Measurements from ENCODE around the gene FRMD8.

Gene FRMD8

GRCh38 chr11:65414776-65415498 lies 28.5 kb downstream of the FRMD8 start:
- no peak for DNase-seq (ENCODE audit: low spot score)

GRCh38 chr11:65415499-65416340 lies 29.3 kb downstream of the FRMD8 start:
- DNase-seq (ENCODE audit: low spot score) = no peak

GRCh38 chr11:65416341-65416824 lies 29.9 kb downstream of the FRMD8 start:
- peak; percentile 95 for DNase-seq (ENCODE audit: low spot score)

- DNase-seq (ENCODE audit: low spot score) = peak; percentile 24
Observed at GRCh38 chr11:65416841-65417701, 30.6 kb downstream of the FRMD8 start.

- DNase-seq (ENCODE audit: low spot score) = peak; percentile 50
Observed at GRCh38 chr11:65417702-65418430, 31.4 kb downstream of the FRMD8 start.

- DNase-seq (ENCODE audit: low spot score) = no peak
Observed at GRCh38 chr11:65418431-65418680, 31.9 kb downstream of the FRMD8 start.

- DNase-seq (ENCODE audit: low spot score) = peak; percentile 96
Observed at GRCh38 chr11:65418681-65419459, 32.4 kb downstream of the FRMD8 start.

- no peak for DNase-seq (ENCODE audit: low spot score)
Observed at GRCh38 chr11:65419460-65419771, 33.0 kb downstream of the FRMD8 start.

GRCh38 chr11:65419772-65420481 lies 33.5 kb downstream of the FRMD8 start:
- peak; percentile 87 for DNase-seq (ENCODE audit: low spot score)

- no peak for DNase-seq (ENCODE audit: low spot score)
Observed at GRCh38 chr11:65420506-65420905, 34.1 kb downstream of the FRMD8 start.

GRCh38 chr11:65420979-65421793 lies 34.7 kb downstream of the FRMD8 start:
- peak; percentile 95 for DNase-seq (ENCODE audit: low spot score)

GRCh38 chr11:65421794-65422632 lies 35.6 kb downstream of the FRMD8 start:
- peak; percentile 97 for DNase-seq (ENCODE audit: low spot score)

- peak; percentile 97 for DNase-seq (ENCODE audit: low spot score)
Observed at GRCh38 chr11:65422633-65423515, 36.4 kb downstream of the FRMD8 start, which contains the start of gene NEAT1. Gene NEAT1, plus strand, starts transcription at chr11:65422798.

GRCh38 chr11:65423516-65424204 lies 37.2 kb downstream of the FRMD8 start:
- peak; percentile 46 for DNase-seq (ENCODE audit: low spot score)

GRCh38 chr11:65424205-65425104 lies 38.0 kb downstream of the FRMD8 start:
- peak; percentile 61 for DNase-seq (ENCODE audit: low spot score)

All from activated CD4-positive, alpha-beta T cell treated with anti-CD3 and anti-CD28 coated beads, Interleukin-2, Interleukin-4, amounts not matched to agents 100 ng/mL and 50 ng/mL, durations not matched to agents 16 hours and 8 hours (primary cell).